Endothelial cell of umbilical vein (primary cell): Measurements from ENCODE around the gene C20orf202. TPM values are rescaled to one million over a fixed set of nuclear protein-coding genes. Genes with fewer than 3 reads are reported as not detected.

ENCODE experiments used
- BruUV-seq: library from RNA; stranded (reverse); fragments of 400-500 nt; replicated peaks from 2 replicates; lab custom pipeline; 2021; lab: Mats Ljungman, UMichigan
- CTCF ChIA-PET: fragments of 300-600, 350-600 bp; sonication (Branson Sonifier 250); formaldehyde crosslinking; loops from one replicate; lab custom pipeline; 2021; ENCODE audit warnings: antibody characterized with exemption, inconsistent platforms; lab: Charles Lee
- POLR2A ChIA-PET: fragments of 300-600, 350-600 bp; sonication (Branson Sonifier 250); formaldehyde crosslinking; loops from one replicate; lab custom pipeline; 2021; ENCODE audit warnings: antibody characterized with exemption, inconsistent platforms; lab: Charles Lee
- DNase-seq: peaks from one replicate; pipeline ENCODE4 v3.0.0-alpha.2; 2011; ENCODE audit warnings: low read depth, low spot score
- FAIRE-seq: peaks from 2 replicates; lab custom pipeline; 2011; peaks lifted over from hg19 to GRCh38; lab: Jason Lieb, UNC
- H2AFZ ChIP-seq: 2 replicates; pipeline ENCODE4 v1.6.0; 2012; ENCODE audit warnings: low read depth, low read length, control low read depth, inconsistent platforms
- H3K27ac ChIP-seq: 2 replicates; pipeline ENCODE4 v1.5.1; 2011; ENCODE audit warnings: low read depth, mild to moderate bottlenecking, control low read depth, low read length, moderate library complexity; ENCODE audit not compliant: insufficient read depth
- H3K27me3 ChIP-seq, 2 experiments: 2 replicates each; pipeline versions ENCODE4 v1.6.0 to v1.6.1; 2011; ENCODE audit warnings: low read length in 2 of 2, mixed read lengths in 1 of 2; ENCODE audit not compliant: control insufficient read depth in 2 of 2, insufficient read depth in 2 of 2
- H3K36me3 ChIP-seq, 2 experiments: 2 replicates in 1 of 2; 3 replicates in 1 of 2; pipeline ENCODE4 v1.5.1; 2011; ENCODE audit warnings: low read length in 2 of 2, mild to moderate bottlenecking in 1 of 2, moderate library complexity in 1 of 2; ENCODE audit not compliant: control insufficient read depth in 2 of 2, insufficient read depth in 2 of 2; ENCODE audit errors: extremely low read depth in 1 of 2
- H3K4me1 ChIP-seq: 3 replicates; pipeline ENCODE4 v1.5.1; 2011; ENCODE audit warnings: mild to moderate bottlenecking, low read length; ENCODE audit not compliant: control insufficient read depth, insufficient read depth; ENCODE audit errors: extremely low read depth
- H3K4me2 ChIP-seq: 2 replicates; pipeline ENCODE4 v1.6.1; 2011; ENCODE audit warnings: low read length, control low read depth, mixed read lengths; ENCODE audit not compliant: insufficient read depth
- H3K4me3 ChIP-seq, 3 experiments: fragments of 200-600 bp in 1 of 3; sonication (generic), shearing (Covaris generic) in 1 of 3; replicated peaks in 1 of 3; 2 replicates each; pipeline ENCODE4 v1.5.1; 2011 to 2016; ENCODE audit warnings: control low read depth in 3 of 3, low read length in 3 of 3, mild to moderate bottlenecking in 2 of 3, inconsistent platforms in 1 of 3, low read depth in 1 of 3, moderate library complexity in 1 of 3; ENCODE audit not compliant: insufficient read depth in 1 of 3
- H3K79me2 ChIP-seq: 2 replicates; pipeline ENCODE4 v1.6.0; 2012; ENCODE audit warnings: low read length, inconsistent platforms; ENCODE audit not compliant: control insufficient read depth, insufficient read depth
- H3K9ac ChIP-seq: replicated peaks from 2 replicates; pipeline ENCODE3; 2011; ENCODE audit warnings: low read length, control low read depth; ENCODE audit not compliant: insufficient read depth; ENCODE audit errors: extremely low read depth
- H3K9me1 ChIP-seq: replicated peaks from 3 replicates; pipeline ENCODE4 v1.6.0; 2011; ENCODE audit warnings: mild to moderate bottlenecking, low read length; ENCODE audit not compliant: control insufficient read depth, insufficient read depth; ENCODE audit errors: extremely low read depth
- H3K9me3 ChIP-seq: replicated peaks from 2 replicates; pipeline ENCODE4 v1.5.1; 2012; ENCODE audit warnings: low read length, inconsistent platforms; ENCODE audit not compliant: control insufficient read depth, insufficient read depth
- H4K20me1 ChIP-seq: replicated peaks from 2 replicates; pipeline ENCODE3; 2011; ENCODE audit warnings: mild to moderate bottlenecking, low read length; ENCODE audit not compliant: control insufficient read depth, insufficient read depth; ENCODE audit errors: extremely low read depth
- FOS ChIP-seq: IDR thresholded peaks from 2 replicates; pipeline ENCODE4 v1.6.1; 2011; ENCODE audit warnings: mild to moderate bottlenecking, low read length, moderate library complexity, borderline replicate concordance; ENCODE audit not compliant: insufficient read depth
- GATA2 ChIP-seq: IDR thresholded peaks from 2 replicates; pipeline ENCODE4 v1.7.0; 2011; ENCODE audit warnings: low read depth, mild to moderate bottlenecking, moderate library complexity, mixed read lengths, low read length; ENCODE audit not compliant: insufficient read length, insufficient read depth
- JUN ChIP-seq: IDR thresholded peaks from 2 replicates; pipeline ENCODE4 v1.6.1; 2011; ENCODE audit warnings: borderline replicate concordance, low read depth; ENCODE audit not compliant: insufficient read length, insufficient read depth
- MYC ChIP-seq: IDR thresholded peaks from one replicate; pipeline ENCODE4 v1.6.1; 2011; ENCODE audit warnings: mild to moderate bottlenecking, low read depth, low read length
- POLR2A ChIP-seq: IDR thresholded peaks from 2 replicates; pipeline ENCODE4 v1.6.1; 2012; ENCODE audit warnings: low read depth, mild to moderate bottlenecking, control low read depth, low read length
- POLR2AphosphoS5 ChIP-seq: IDR thresholded peaks from 2 replicates; pipeline ENCODE4 v1.6.1; 2012; ENCODE audit warnings: low read depth, mild to moderate bottlenecking, control low read depth, low read length, moderate library complexity; ENCODE audit not compliant: insufficient read depth
- dilution Hi-C: fragments of 300-500 bp; cut with MboI; formaldehyde crosslinking; loops from one replicate; pipeline ENCODE4 v1.15.0; 2019; ENCODE audit warnings: low sequenced_read_pairs; ENCODE audit not compliant: extremely low pct_ligation_motif_present
- intact Hi-C: fragments of 100-400 bp; cut with micrococcal nuclease; formaldehyde crosslinking; loops from one replicate; pipeline ENCODE4 v1.10.0; 2022
- polyA plus RNA-seq, 4 experiments: library from polyadenylated mRNA; depleted of rRNA in 3 of 4; stranded (reverse) in 3 of 4; unstranded in 1 of 4; fragments of >200 nt; gene quantifications; 2 replicates each; pipeline versions ENCODE4 v1.2.1 to v1.2.3, GENCODE V29; 2011 to 2012; ENCODE audit warnings: missing spikeins in 1 of 4
- total RNA-seq: library from RNA; stranded (reverse); gene quantifications from 2 replicates; pipeline ENCODE4 v1.2.3, GENCODE V29; 2021
- TF ChIP-seq, protein P1 (sequence below), 2 donors: IDR thresholded peaks; 1 replicate in 1 of 2; 2 replicates in 1 of 2; pipeline ENCODE4 v1.5.1; 2011; ENCODE audit warnings: low read length in 2 of 2, mild to moderate bottlenecking in 2 of 2, moderate library complexity in 2 of 2, control low read depth in 1 of 2, inconsistent platforms in 1 of 2, low read depth in 1 of 2; ENCODE audit not compliant: insufficient read depth in 1 of 2; ENCODE audit errors: extremely low read depth in 1 of 2
- TF ChIP-seq, protein P2 (sequence below): IDR thresholded peaks from 2 replicates; pipeline ENCODE4 v1.6.1; 2011; ENCODE audit not compliant: insufficient read depth, insufficient read length

C20orf202 gene
- total and polyA plus RNA-seq, 2 donors (not counting 3 experiments of a cell fraction or from before 2014, with no cell fraction given) = not detected

GRCh38 chr20:1163653-1164052, 39.6 kb upstream of the C20orf202 start:
- no peak overlapping the region for H2AFZ ChIP-seq
- no peak for FAIRE-seq
- no peaks in the 10 kb centered on the region for H3K9me1 ChIP-seq
- H3K27ac ChIP-seq = no peak overlapping the region
- H3K9me3 ChIP-seq = no peaks in the 10 kb centered on the region
- H3K27me3 ChIP-seq = no peaks in the 10 kb centered on the region
- DNase-seq = no peak
- no TSS peak for BruUV-seq
- H3K79me2 ChIP-seq = no peaks in the 10 kb centered on the region
- CTCF ChIA-PET = interaction anchor here (0.8 kb wide), 1 partner anchor 9 kb away, joined by 3 read pairs; no protein-coding TSS in a partner anchor
- dilution Hi-C loops (no loop called here), intact Hi-C loops (no loop called here)
- H3K4me1 ChIP-seq = peaks cover 17% of the 10 kb centered on the region
- H3K9ac ChIP-seq = no peak overlapping the region
- H3K4me2 ChIP-seq = no peak overlapping the region
- POLR2A ChIA-PET = no interaction called here
- no peak overlapping the region for H3K4me3 ChIP-seq
- peaks cover 8 to 27% of the 10 kb centered on the region in 2 experiments for H3K36me3 ChIP-seq
- no peaks in the 10 kb centered on the region for H4K20me1 ChIP-seq
- no peak for TF ChIP-seq JUN
- TF ChIP-seq POLR2AphosphoS5 = no peak
- TF ChIP-seq, protein P1, sequence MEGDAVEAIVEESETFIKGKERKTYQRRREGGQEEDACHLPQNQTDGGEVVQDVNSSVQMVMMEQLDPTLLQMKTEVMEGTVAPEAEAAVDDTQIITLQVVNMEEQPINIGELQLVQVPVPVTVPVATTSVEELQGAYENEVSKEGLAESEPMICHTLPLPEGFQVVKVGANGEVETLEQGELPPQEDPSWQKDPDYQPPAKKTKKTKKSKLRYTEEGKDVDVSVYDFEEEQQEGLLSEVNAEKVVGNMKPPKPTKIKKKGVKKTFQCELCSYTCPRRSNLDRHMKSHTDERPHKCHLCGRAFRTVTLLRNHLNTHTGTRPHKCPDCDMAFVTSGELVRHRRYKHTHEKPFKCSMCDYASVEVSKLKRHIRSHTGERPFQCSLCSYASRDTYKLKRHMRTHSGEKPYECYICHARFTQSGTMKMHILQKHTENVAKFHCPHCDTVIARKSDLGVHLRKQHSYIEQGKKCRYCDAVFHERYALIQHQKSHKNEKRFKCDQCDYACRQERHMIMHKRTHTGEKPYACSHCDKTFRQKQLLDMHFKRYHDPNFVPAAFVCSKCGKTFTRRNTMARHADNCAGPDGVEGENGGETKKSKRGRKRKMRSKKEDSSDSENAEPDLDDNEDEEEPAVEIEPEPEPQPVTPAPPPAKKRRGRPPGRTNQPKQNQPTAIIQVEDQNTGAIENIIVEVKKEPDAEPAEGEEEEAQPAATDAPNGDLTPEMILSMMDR (IDR thresholded peaks at IDR 0.05; ENCODE audit: extremely low read depth in 1 of 2, insufficient read depth in 1 of 2, low read depth in 1 of 2, low read length in 2 of 2) = no peak
- no peak for TF ChIP-seq MYC
- no peak for TF ChIP-seq POLR2A
- no peak for TF ChIP-seq GATA2
- no peak for TF ChIP-seq FOS
- TF ChIP-seq, protein P2, sequence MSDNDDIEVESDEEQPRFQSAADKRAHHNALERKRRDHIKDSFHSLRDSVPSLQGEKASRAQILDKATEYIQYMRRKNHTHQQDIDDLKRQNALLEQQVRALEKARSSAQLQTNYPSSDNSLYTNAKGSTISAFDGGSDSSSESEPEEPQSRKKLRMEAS = no peak
